Activated CD4-positive, alpha-beta T cell treated with anti-CD3 and anti-CD28 coated beads, Interleukin-2, amount 10 ng/mL, durations not matched to agents 7 days and 5 days (primary cell): ENCODE measurements around the gene PWWP2B. TPM values are rescaled to one million over a fixed set of nuclear protein-coding genes. Genes with fewer than 3 reads are reported as not detected.

ENCODE experiments used
- CTCF ChIA-PET: fragments of 350-600 bp; sonication (Branson Sonifier 250); formaldehyde crosslinking; loops from one replicate; lab custom pipeline; 2021; ENCODE audit warnings: antibody characterized with exemption; lab: Charles Lee
- POLR2A ChIA-PET: fragments of 350-600 bp; sonication (Branson Sonifier 250); formaldehyde crosslinking; loops from one replicate; lab custom pipeline; 2021; ENCODE audit warnings: antibody characterized with exemption; lab: Charles Lee
- DNase-seq: peaks from one replicate; pipeline ENCODE4 v3.0.0-alpha.2; 2020
- H3K27ac Mint-ChIP-seq: one replicate; pipeline ENCODE4 v1.8.0; 2021; ENCODE audit warnings: mild to moderate bottlenecking, moderate library complexity, mixed read lengths
- H3K27me3 Mint-ChIP-seq: one replicate; pipeline ENCODE4 v1.8.0; 2021; ENCODE audit warnings: mixed read lengths
- H3K36me3 Mint-ChIP-seq: one replicate; pipeline ENCODE4 v1.8.0; 2021; ENCODE audit warnings: low read depth, mixed read lengths
- H3K4me1 Mint-ChIP-seq: one replicate; pipeline ENCODE4 v1.8.0; 2021; ENCODE audit warnings: mixed read lengths
- H3K4me3 Mint-ChIP-seq: one replicate; pipeline ENCODE4 v1.8.0; 2021; ENCODE audit warnings: mild to moderate bottlenecking, moderate library complexity, mixed read lengths
- H3K9me3 Mint-ChIP-seq: one replicate; pipeline ENCODE4 v1.8.0; 2021; ENCODE audit warnings: mixed read lengths
- total RNA-seq, 2 experiments: library from RNA; stranded (reverse); gene quantifications; one replicate each; pipeline ENCODE4 v1.2.3, GENCODE V29; 2021

The PWWP2B gene
- total RNA-seq, 2 experiments from 2014 or later = 8.1 to 9.3 TPM

GRCh38 chr10:132458071-132458585, 61.1 kb downstream of the PWWP2B start:
- Mint-ChIP-seq H3K9me3 (no peaks in the 10 kb centered on the region), H3K4me1 (peaks cover 4% of the 10 kb centered on the region)
- POLR2A ChIA-PET = no interaction called here

DNA sequence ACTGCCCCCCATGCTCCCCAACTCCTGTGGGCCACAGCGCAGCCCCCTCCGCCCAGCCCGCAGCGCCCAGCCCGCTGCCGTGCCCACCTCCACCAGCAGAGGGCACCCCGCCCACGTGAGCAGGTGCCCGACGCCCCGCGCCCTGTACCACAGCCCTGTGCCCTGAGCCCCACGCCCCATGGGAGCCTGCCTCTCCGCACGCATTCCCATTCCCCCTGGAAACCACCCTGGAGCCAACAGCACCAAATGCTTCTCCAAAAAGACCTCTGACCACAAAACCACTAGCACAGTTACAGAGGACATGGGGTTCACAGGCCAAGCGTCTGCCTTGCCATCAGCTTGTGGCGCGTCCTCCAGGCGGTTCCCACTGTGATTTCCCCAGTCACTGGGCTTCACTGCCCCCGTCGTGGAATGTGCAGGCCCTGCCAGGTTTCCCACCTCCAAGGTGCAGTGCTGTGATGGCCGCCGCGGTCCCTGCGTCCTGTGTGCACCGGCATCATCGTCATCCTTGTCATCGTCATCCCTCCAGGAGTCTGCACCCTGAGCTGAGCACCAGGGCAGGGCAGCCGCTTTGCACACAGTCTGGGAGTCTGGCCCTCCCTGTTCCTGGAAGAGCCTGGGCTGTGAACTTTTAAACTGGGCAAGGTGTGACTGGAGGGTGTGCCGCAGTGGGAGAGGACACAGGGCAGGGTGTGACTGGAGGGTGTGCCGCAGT, 61.7 kb downstream of the PWWP2B start:
- POLR2A ChIA-PET = no interaction called here

More at GRCh38 chr10:132458071-132458585, 61.1 kb downstream of the PWWP2B start:
- Mint-ChIP-seq H3K27me3 (no peaks in the 10 kb centered on the region), H3K36me3 (no peaks in the 10 kb centered on the region), H3K4me3 (no peak overlapping the region), H3K27ac (no peak overlapping the region)
- DNase-seq = no peak
- CTCF ChIA-PET = interaction anchor here (1.2 kb wide), 1 partner anchor 13 kb away, joined by 4 read pairs; no protein-coding TSS in a partner anchor

GRCh38 chr10:132459301-132460003, 62.5 kb downstream of the PWWP2B start:
- no peak overlapping the region for H3K4me3 Mint-ChIP-seq
- DNase-seq = no peak
- no peaks in the 10 kb centered on the region for H3K9me3 Mint-ChIP-seq
- H3K4me1 Mint-ChIP-seq = peaks cover 2% of the 10 kb centered on the region
- no peaks in the 10 kb centered on the region for H3K36me3 Mint-ChIP-seq
- H3K27ac Mint-ChIP-seq = no peak overlapping the region
- POLR2A ChIA-PET = interaction anchor here (0.7 kb wide), 1 partner anchor 542 kb away, joined by 3 read pairs; no protein-coding TSS in a partner anchor
- CTCF ChIA-PET = interaction anchor here (0.6 to 1.2 kb wide), 3 partner anchors 14 to 111 kb away, joined by 3 to 4 read pairs (median 3); no protein-coding TSS in a partner anchor
- H3K27me3 Mint-ChIP-seq = no peaks in the 10 kb centered on the region

More for the DNA sequence above, 61.7 kb downstream of the PWWP2B start:
- Mint-ChIP-seq H3K27me3 (no peaks in the 10 kb centered on the region), H3K27ac (no peak overlapping the region), H3K4me3 (no peak overlapping the region), H3K36me3 (no peaks in the 10 kb centered on the region), H3K9me3 (no peaks in the 10 kb centered on the region), H3K4me1 (peaks cover 2% of the 10 kb centered on the region)
- peak; percentile 60 for DNase-seq
- CTCF ChIA-PET = interaction anchor here (0.6 to 1.2 kb wide), 3 partner anchors 13 to 112 kb away, joined by 3 to 4 read pairs (median 3); no protein-coding TSS in a partner anchor

DNA sequence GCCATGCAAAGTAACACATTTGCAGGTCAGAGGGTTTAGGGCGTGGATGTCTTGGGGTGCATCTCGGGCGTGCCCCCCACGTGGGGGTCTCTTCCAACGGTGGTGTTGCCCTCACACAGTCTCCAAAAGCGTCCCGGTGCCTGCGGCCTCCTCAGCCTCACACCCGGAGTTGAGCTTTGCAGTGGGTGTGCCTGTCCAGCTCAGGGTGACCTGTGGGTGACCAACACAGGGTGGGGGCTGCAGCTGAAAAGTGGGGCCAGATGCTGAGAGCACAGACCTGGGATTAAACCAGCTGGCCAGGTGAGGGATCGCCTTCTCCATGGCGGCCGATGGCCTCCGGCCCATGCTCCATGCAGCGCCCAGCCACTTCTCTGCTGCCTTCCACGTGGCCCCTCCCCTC, 63.1 kb downstream of the PWWP2B start:
- peaks cover under 1% of the 10 kb centered on the region for H3K4me1 Mint-ChIP-seq
- CTCF ChIA-PET = interaction anchor here (1.5 kb wide), 1 partner anchor 179 kb away, joined by 5 read pairs; no protein-coding TSS in a partner anchor
- no peak overlapping the region for H3K4me3 Mint-ChIP-seq
- DNase-seq = no peak
- no peaks in the 10 kb centered on the region for H3K9me3 Mint-ChIP-seq
- H3K27me3 Mint-ChIP-seq = no peaks in the 10 kb centered on the region
- no peak overlapping the region for H3K27ac Mint-ChIP-seq
- POLR2A ChIA-PET = no interaction called here
- no peaks in the 10 kb centered on the region for H3K36me3 Mint-ChIP-seq

GRCh38 chr10:132460691-132461090, 63.7 kb downstream of the PWWP2B start:
- no peaks in the 10 kb centered on the region for H3K4me1 Mint-ChIP-seq
- CTCF ChIA-PET = interaction anchor here (1.5 kb wide), 1 partner anchor 178 kb away, joined by 5 read pairs; no protein-coding TSS in a partner anchor
- H3K9me3 Mint-ChIP-seq = no peaks in the 10 kb centered on the region
- H3K4me3 Mint-ChIP-seq = no peak overlapping the region
- H3K27me3 Mint-ChIP-seq = no peaks in the 10 kb centered on the region
- POLR2A ChIA-PET = no interaction called here
- DNase-seq = no peak
- no peaks in the 10 kb centered on the region for H3K36me3 Mint-ChIP-seq
- no peak overlapping the region for H3K27ac Mint-ChIP-seq

DNA sequence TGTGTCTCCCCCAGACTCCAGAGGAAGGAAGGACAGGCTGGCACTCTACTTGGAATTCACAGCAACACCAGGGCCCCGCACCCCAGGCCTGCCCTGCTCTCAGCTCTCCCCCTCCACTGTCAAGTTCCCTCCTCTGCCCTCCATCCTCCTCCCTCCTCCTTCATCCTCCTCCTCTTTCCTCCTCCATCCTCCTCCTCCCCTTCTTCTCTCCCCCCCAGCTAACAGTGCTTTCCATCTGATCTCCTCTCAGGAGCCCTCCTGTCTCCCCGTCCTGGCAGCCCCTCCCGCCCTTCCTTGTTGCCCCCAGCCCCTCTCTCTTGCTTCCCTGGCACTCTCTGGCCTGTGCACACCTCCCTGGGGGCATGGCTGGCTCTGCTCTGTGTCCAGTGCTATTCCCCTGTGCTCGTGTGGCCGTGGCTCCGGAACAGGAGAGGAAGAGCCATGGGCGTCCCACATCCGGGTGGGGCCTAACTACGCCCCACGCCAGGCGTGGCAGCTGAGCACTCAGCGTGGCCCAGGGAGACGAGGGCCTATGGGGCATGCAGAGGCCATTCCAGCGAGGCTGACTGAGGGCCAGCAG, 64.2 kb downstream of the PWWP2B start:
- POLR2A ChIA-PET = no interaction called here
- CTCF ChIA-PET = interaction anchor here (1.5 kb wide), 1 partner anchor 177 kb away, joined by 5 read pairs; no protein-coding TSS in a partner anchor
- H3K9me3 Mint-ChIP-seq = no peaks in the 10 kb centered on the region
- no peaks in the 10 kb centered on the region for H3K4me1 Mint-ChIP-seq
- no peak overlapping the region for H3K4me3 Mint-ChIP-seq
- no peaks in the 10 kb centered on the region for H3K36me3 Mint-ChIP-seq
- DNase-seq = no peak
- H3K27ac Mint-ChIP-seq = no peak overlapping the region
- no peaks in the 10 kb centered on the region for H3K27me3 Mint-ChIP-seq

- CTCF ChIA-PET = interaction anchor here (1.5 kb wide), 1 partner anchor 177 kb away, joined by 5 read pairs; no protein-coding TSS in a partner anchor
- H3K4me3 Mint-ChIP-seq = no peak overlapping the region
- no peaks in the 10 kb centered on the region for H3K27me3 Mint-ChIP-seq
- no peak for DNase-seq
- H3K9me3 Mint-ChIP-seq = no peaks in the 10 kb centered on the region
- POLR2A ChIA-PET = no interaction called here
- no peaks in the 10 kb centered on the region for H3K4me1 Mint-ChIP-seq
- no peak overlapping the region for H3K27ac Mint-ChIP-seq
- no peaks in the 10 kb centered on the region for H3K36me3 Mint-ChIP-seq
Observed at GRCh38 chr10:132461683-132462231, 64.8 kb downstream of the PWWP2B start.

DNA sequence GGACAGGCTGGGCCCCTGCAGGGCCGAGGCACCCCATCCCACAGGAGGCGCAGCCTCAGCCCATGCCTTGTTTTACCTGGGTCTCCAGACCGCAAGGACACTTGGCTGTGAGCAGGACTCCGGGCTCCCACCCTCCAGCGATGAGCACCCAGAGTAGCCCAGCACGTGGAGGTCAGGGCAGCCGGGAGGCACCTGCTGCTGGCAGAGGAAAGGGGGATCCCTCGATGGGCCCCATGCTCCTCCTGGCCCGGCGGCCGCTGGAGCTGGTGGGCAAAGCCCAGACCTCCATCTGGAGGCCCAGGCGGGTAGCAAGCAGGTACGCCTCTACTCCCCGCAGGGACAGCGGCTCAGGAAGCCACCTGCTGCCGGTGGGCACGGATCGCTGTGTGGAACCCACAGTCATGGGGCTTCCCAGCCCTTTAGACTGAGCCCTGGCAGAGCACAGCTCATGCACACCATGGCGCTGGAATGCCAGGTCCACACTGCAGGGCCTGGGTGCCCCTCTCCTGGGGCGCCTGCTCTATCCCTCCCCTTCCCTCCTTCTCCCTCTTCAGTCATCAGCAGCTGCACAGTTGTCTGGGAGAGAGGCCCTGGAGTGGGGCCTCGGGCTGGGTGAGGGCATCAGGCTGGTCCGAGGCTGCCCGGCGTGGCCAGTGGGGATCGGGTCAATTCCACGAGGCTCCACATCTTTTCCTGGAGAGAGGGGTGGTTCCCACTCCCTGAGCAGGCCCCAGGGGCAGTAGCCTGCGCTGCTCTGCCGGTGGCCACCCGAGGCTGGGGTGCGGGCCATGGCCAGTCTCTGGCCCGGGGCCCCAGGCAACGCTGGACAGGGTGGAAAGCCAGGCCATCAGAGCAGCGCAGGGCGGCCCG, 65.7 kb downstream of the PWWP2B start:
- H3K9me3 Mint-ChIP-seq = no peaks in the 10 kb centered on the region
- H3K4me1 Mint-ChIP-seq = no peaks in the 10 kb centered on the region
- no peak overlapping the region for H3K4me3 Mint-ChIP-seq
- DNase-seq = no peak
- ChIA-PET CTCF (interaction anchor here (1.2 kb wide), 1 partner anchor 10 kb away, joined by 3 read pairs; no protein-coding TSS in a partner anchor), POLR2A (no interaction called here)
- no peaks in the 10 kb centered on the region for H3K27me3 Mint-ChIP-seq
- no peak overlapping the region for H3K27ac Mint-ChIP-seq
- H3K36me3 Mint-ChIP-seq = no peaks in the 10 kb centered on the region

DNA sequence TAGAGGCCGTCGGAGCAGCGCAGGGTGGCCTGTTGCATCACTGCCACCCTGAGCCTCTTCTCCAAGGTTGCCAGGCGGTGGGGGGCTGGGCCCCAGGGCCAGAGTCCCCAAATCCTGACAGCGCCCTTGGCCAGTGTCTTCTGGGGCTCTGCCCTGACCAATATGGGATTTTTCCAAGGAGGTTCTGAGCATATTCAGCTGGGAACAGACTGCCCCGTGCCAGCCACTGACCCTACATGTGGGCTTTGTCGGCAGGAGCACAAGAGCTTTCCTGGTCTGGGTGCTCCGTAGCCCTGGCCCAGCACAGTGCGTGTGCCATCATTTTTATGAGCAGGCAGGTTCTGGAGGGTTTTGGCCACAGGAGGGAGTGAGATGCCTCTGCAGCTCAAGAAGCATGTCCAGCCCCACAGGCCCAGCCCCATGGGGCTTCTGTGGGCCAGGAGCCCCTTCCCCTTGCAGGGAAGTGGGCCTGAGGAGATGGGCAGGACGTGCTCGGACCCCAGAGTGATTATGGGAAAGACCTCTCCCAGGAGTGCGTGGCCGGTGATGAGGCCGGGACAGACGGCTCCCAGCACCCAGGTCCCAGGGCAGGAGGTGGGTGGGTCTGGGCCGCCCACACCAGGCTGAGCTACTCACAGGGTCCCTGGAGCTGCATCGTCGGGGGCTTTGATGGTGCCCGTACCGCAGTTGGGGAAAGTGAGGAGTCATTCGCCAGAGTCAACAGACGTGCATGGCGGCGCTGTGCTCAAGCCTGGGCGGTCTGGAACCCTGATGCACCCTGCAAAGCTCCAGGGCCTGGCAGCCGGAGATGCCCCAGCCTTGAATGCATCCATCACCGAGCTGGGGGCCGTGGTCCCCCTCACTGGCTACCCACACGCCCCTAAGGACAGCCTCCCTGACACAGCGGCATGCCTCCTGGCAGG, 66.6 kb downstream of the PWWP2B start:
- no peak overlapping the region for H3K27ac Mint-ChIP-seq
- no peaks in the 10 kb centered on the region for H3K36me3 Mint-ChIP-seq
- POLR2A ChIA-PET = no interaction called here
- H3K4me3 Mint-ChIP-seq = no peak overlapping the region
- no peaks in the 10 kb centered on the region for H3K4me1 Mint-ChIP-seq
- CTCF ChIA-PET = interaction anchor here (0.8 to 1.2 kb wide), 2 partner anchors 10 to 11 kb away, joined by 3 to 4 read pairs; no protein-coding TSS in a partner anchor
- DNase-seq = no peak
- H3K9me3 Mint-ChIP-seq = no peaks in the 10 kb centered on the region
- H3K27me3 Mint-ChIP-seq = no peaks in the 10 kb centered on the region

GRCh38 chr10:132464256-132465192, 67.5 kb downstream of the PWWP2B start:
- no peaks in the 10 kb centered on the region for H3K36me3 Mint-ChIP-seq
- no peaks in the 10 kb centered on the region for H3K4me1 Mint-ChIP-seq
- no peak overlapping the region for H3K4me3 Mint-ChIP-seq
- POLR2A ChIA-PET = no interaction called here
- no peak for DNase-seq
- H3K27me3 Mint-ChIP-seq = no peaks in the 10 kb centered on the region
- no peaks in the 10 kb centered on the region for H3K9me3 Mint-ChIP-seq
- CTCF ChIA-PET = interaction anchor here (0.8 kb wide), 1 partner anchor 11 kb away, joined by 4 read pairs; no protein-coding TSS in a partner anchor
- no peak overlapping the region for H3K27ac Mint-ChIP-seq
